HS-27A (cell line): ENCODE measurements around the gene LHX5.
"Not testable (repeated sequence)": the region's sequence is repeated elsewhere in the genome, so short reads cannot be mapped to it uniquely, and the experiment has no call there.

ENCODE experiments used
- DNase-seq: peaks from one replicate; pipeline ENCODE4 v3.0.0-alpha.2; 2012; ENCODE audit warnings: low read depth, missing footprints

The LHX5 gene

DNA sequence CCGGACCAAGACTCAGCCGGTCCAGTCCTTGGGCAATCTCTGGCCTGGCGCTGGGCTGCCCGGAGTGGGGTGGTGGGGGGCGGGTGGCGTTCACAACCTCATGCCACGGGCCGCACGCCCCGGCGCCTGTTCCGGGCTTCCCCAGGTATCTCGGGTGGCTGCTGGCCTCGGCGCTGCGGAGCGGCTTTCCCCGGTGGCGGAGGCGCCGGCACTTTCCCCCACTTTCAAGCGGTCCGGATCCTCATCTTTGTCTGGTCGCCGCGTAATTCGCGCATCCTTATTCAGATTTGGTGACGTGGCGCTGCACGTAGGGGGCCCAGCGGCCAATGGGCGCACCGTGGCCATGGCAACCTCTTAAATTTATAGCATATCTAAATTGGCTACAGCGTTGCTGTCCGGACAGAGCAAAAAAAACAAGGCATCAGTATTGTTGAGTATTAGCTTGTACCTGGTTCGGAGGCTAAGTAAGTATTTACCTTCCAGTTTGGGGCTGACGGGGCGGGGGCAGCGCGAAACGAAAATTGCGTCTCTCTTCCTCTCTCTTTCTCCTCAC, at the start of gene LHX5:
LHX5 (minus strand) TSS at position 253 of the 553 bp plus-strand sequence. CDS start 373 bp downstream, outside the sequence.
- DNase-seq = no peak

DNA sequence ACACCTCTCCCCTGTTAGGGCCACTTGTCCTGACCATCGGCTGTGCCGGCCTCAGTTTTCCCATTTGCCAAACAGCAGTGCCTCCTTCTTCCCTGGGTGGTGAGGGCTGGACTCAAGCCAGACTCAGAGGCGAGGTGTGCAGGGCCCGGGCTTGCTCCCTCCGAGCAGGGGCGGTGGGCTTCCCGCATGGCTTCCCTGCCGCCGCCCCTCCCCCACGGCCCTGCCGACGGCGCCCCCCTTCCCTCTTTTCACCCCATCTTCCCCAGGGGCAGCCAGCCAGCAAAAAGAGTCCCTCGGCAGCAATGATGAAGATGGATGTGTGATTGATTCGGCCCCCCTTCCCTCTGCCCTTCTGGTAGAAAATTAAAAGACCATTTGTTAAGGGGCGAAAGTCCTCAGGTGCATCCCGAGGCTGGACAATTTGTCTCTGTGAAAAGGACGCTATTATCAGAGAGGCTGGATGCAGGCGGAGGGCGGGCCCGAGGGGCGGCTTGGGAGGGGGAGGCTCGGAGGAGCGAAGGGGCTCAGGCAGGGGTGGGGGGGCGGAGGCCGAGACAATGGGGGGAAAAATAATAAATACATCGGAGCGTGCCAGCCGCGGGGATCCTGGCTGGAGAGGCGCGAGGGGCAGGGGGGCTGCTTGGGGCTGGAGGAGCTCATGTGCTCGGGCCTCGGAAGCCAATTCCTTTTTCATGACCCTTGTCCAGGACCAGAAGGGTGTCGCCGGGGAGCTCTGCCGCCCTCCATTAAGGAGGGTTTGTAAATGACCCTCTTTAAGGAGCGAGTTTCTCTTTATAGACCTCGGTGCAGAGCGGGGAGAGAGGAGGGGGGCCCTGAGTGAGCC, 48.0 kb upstream of the LHX5 start:
- DNase-seq = no peak

DNA sequence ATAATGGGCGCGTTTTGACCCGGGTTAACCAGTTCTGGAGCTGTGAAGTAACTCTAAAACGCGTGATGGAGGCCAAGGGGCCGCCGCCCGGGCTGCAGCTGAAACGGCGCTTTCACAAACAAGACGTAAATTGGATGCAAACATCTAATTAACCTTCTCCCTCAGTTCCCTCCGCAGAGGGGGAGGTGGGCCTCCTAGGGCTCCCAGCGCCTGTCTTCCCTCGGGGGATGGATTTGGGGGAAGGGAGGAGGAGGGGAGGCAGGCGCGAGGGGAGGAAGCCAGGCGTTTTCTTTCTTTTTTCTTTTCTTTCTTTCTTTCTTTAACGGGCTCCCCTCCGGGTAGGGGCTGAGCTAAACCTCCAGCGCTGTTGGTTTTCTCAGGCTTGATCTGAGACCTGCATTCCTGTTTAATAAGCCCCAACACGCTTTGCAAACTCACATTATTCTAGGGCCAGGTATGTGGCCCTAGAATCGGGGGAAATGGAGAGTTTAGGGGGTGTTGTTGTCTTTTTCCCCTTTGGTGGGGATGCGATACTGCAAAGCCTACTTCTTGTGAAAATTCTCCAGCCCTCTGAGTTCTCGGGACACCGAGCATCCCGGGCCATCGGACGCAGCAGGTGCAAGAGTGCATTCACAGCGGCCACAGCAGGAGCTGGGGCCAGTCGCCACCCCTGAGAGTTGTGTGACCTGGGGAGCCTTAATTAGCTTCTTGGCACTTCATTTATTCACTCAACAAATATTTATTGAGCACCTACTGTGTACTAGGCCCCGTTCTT, 43.6 kb upstream of the LHX5 start:
- DNase-seq = no peak

DNA sequence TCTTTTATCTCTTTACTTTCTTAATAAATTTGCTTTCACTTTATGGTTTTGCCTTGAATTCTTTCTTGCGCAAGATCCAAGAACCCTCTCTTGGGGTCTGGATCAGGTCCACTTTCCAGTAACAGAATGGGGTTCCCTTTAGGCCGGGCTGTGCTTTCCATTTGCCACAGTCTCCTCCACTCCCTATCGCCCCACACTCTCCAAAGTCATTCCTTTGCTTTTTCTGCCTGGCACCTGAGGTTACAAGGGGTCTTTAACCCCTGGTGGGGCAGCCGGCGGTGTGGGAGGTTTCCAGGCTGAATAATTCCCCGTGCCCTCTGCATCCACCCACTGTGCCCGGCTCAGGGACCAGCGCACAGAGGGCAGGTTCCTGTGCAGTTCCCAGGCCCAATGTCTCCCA, 42.9 kb upstream of the LHX5 start:
- DNase-seq = no peak

DNA sequence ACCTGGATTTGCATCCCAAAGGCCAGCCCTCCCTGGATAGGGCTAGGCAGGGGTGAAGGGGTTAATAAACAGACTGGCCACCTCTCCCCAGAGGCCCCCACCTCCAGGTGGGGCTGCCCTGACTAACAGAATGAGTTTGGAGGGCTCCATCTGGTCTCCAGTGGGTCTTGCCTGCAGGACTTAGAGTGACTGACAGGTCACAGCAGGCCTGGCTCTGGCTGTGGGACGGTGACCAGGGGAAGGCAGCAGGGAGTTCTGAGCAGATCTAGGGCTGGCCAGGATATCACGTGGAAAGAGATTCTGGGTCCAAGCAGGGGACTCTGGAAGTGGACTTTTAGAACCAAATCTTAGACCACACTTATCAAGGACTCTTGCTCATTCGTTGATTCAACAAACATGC, 40.9 kb upstream of the LHX5 start:
- DNase-seq = no peak

DNA sequence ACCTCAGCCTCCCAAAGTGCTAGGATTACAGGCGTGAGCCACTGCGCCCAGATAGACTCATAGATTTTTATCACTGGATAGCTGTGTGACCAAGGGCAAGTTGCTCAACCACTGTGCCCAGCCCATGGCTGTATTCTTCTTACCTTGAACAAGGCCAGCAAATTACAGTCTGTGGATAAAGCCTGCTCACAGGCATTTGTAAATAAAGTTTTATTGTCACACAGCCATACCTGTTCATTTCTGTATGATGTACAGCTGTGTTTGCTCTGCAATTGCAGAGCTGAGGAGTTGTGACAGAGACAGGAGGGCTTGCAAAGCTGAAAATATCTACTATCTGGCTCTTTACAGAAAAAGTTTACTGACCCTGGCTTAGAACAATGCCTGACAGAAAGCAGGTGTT, 35.2 kb upstream of the LHX5 start:
- DNase-seq = no peak

DNA sequence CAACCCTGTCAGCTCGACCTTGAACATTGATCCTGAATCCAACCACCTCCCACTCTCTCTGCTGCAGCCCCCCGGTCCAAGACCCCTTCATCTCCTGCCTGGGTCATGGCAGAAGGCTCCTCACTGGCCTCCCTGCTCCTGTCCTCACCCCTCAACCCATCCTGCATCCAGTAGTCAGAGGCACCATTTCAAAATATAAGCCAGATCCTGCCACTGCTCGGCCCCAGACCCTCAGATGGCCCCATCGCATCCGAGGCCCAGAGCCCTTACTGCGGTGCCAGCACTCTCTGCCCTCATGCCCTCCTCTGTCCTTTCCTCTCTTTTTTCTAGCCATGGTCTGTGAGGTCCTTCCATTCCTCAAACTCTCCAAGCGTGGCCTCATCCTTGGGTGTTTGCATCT, 34.3 kb upstream of the LHX5 start:
- no peak for DNase-seq

DNA sequence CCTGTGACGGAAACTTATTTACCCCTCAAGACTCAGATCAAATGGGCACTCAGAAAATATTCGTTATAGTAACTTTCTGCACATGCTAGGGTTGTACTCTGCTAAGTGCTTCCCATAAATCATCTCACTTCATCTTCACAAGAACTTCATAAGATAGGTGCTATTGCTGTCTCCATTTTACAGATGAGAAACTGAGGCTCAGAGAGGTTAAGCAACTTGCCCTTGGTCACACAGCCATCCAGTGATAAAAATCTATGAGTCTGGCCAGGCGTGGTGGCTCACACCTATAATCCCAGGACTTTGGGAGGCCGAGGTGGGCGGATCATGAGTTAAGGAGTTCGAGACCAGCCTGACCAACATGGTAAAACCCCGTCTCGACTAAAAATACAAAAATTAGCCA, 33.2 kb upstream of the LHX5 start:
- DNase-seq = no peak

DNA sequence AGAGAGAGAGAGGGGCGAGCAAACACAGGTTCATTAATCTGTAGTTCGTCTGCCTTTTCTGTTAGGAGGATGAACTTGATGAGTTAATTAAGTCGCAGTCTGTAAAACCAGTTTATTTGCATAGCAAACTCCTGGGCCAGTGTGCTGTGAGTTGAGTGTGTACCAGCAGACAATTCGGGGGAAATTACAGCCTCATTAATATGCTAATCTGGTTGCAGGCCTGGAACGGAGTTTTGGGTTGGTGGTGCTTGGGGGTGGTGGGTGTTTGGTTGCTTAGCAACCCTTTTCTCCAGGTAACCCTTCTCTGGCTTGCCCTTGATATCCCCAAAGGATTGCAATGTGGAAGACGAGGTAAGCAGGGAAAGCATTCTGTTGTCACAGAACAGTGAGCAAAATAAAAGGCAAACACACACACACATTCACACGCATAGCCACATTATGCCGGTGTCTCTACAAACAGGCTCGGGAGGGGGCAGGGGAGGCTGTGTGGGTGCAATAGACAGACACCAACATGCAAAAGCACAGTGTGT, 29.2 kb upstream of the LHX5 start:
- no peak for DNase-seq

DNA sequence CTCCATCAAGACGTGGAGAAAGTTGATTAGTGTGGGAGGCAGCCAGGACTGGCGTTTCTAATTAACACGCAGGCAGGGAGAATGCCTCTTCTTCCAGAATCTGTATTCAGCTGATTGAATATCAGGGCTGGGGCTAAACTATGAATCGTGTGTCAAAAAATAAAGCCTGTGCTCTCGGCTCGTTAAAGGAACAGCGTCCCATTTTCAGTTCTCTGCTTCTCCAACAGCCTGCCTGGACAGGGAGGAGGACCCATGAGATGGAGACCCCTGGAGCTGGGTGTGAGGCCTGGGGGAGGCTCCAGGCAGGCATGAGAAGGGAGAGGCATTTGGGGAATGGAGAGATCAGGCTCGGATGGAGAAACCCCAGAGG, 28.6 kb upstream of the LHX5 start:
- DNase-seq = no peak

DNA sequence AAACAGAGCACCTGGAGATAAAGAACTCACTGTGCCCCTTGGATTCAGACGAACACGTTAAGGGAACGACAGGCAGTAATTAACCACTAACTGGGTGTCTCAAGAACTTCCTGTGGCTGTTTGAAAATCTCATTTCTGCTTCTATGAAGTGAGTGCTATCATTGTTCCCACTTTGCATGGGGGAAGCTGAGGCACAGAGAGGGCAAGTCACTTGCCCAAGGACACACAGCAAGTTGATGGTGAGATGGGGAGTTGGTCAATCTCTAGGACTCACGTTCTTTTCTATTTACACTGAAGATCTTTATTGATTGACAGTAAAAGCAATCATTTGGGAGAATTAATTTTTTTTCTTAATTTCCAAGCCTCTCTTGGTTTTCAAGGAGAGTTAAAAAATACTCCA, 26.8 kb upstream of the LHX5 start:
- no peak for DNase-seq

DNA sequence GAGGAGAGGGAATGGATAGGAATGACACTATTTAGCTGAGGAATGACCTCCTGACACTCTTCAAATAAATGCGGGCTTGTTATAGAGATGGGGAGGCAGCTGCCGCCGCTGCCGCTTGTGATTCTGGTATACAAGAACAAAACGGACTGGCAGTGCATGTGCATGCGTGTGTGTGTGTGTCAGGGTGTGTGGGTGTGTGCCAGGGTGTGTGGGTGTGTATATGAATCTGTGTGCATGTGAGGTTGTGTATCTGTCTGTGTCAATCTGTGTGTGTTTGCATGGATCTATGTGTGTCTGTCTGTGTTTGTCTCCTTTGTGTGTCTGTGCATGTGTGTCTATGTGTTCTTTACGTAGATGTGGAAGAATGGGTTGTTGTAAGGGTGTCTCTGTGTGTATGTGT, 26.0 kb upstream of the LHX5 start:
- DNase-seq = no peak

DNA sequence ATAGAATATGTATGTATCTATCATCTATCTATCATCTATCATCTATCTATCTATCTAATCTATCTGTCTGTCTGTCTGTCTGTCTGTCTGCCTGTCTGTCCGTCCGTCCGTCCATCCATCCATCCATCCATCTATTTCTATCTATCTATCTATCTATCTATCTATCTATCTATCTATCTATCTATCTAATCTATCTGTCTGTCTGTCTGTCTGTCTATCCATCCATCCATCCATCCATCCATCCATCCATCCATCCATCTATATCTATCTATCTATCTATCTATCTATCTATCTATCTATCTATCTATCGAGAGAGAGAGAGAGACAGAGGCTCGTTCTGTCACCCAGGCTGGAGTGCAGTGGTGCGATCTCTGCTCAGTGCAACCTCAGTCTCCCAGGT, 24.3 kb upstream of the LHX5 start:
- not testable (repeated sequence) for DNase-seq

DNA sequence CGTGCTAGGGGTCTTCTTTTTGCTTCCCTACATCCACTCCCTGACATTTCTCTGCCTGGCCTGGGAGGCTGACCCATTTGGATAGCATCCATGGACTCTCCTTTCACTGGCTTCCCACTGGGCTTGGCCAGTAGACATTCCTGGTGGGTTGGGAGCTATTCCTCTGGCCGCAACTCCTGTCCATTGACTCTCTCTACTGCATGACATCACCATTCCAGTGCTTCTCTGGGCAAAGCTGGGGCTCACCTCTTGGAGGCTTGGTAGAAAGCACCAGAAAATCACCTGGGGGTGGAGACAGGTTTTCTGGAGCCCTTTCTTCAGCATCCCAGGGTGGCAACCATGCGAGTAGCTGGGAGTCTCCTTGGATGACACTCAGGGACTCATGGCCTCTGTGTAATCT, 16.7 kb upstream of the LHX5 start:
- no peak for DNase-seq

DNA sequence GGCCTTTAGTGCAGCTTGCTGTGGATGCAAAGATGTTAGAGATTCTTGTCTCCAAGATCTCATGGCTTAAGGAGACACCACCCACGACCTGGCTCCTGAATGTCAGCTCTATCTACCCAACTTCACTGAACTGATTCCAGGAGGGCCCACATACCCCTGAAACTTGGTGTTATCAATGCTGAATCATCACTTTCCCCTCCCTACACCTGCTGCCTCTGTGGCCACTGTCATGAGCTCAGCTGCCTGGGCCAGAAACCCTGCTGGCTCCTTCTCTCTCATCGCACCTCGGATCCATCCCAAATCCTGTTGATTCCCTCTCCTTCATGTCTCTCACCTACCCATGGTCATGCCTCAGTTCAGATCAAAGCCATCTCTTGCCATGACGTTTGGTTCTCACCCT, 15.1 kb upstream of the LHX5 start:
- no peak for DNase-seq

DNA sequence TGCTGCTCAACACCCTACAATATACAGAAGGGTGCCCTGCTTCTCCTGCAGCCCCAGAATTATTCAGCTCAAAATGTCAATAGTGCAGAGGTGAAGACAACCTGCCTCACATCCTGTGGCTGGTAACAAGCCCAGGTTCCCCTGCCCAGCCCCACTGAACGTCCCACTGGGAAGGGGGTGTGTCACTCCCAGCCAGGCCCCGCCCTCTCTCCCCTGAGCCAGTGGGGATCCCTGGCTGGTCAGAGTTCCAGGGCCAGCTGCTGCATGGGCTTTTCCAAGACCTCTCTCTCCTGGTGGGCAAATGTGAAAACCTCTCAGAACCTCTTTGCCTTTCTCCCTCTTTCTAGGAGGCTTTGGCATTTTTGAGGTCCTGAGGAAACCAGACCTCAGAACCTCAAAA, 13.7 kb upstream of the LHX5 start:
- DNase-seq = no peak

DNA sequence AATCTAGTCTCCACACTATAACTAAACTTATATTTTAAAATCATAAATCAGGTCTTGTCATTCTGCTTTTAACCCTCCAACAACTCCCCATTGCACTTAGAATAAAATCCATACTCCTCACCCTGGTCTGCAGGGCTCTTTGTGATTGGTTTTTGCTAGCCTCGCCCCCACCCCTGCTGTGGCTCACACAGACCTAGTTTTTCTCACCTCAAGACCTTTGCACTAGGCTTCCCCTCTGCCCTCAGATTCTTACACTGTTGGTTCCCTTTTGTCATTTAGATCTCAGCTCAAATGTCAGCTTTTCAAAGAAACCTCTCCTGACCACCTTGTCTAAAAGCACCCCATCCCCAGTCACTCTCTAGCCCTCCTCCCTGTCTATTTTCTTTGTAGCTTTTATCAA, 10.7 kb upstream of the LHX5 start:
- DNase-seq = no peak

DNA sequence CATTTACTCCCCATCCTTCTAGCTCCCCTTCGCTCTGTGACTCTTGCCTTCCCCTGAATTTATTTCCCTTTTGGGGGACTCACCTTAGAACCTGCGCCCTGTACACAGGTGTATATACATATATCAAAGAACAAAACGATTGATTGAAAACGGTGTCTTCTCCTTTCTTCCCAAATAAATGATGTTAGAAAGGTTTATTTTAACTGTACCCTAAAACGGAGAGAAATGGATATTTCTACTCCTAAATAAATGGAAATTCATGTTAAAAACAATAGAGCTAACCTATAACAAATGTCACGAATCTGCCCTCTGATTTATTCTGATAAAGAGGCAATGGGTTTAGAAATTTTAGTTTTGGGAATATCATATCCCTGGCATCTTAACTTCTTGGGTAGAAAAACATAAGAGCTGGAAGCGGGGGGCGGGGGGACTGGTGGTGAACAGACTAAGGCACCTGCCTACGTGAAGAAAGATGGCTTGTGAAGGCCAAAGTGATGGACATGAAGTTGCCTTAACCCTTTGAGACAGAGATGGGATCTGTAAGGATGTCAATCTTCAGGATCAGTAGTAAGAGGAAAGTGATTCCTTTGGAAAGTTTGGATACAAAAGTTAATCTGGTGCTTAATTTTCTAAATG, 8.8 kb upstream of the LHX5 start:
- no peak for DNase-seq

DNA sequence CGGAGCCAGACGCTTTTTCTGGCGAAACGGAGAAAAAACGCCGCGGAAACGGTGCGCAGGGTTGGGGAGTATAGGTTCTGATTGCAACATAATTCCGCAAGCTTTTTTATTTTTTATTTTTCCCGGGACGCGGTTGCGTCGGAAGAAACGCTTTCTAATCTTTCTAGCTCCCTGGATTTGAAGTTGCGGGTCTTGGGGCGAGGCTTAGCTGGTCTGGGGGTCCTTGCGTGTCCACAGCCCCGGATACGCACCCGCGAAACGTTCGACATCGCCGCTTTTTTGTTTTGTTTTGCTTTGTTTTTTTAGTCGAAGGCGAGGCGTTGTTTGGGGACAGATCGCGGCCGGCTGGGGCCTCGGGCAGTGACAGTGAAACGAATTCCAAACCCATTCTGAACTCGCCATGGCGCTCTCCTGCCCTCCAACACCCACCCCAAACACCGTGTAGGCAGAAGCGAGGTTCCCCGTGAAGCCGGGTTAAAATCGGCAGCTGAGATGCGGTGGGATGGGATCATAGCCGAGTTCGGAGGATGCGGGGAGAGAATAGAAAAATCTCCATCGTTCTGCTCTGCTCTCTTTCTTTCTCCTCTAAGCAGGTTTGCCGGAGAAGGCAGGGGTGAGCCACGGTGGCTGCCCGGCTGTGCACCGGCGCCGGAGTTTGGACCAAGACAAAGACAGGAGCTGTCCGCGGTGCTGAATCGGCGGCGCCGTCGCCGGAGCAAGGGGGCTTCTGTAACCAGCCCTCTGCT, 8.1 kb upstream of the LHX5 start:
- no peak for DNase-seq

DNA sequence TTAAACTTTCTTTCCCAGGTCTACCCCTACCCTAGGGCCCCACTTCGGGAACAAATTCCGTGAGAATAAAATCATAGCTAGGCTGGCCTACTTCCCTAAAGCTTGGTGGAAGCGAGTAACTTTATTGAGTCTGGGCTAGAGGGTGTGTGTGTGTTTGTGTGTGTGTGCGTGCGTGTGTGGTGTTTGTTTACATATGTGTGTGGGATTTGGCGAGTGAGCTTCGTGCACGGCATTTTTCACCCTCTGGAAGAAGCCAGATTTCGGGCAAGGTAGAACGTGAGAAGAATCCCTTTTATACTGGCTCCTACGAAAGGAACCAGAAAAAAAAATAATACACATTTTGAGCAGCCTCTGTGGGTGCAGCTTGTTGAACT, 7.5 kb upstream of the LHX5 start:
- DNase-seq = no peak

DNA sequence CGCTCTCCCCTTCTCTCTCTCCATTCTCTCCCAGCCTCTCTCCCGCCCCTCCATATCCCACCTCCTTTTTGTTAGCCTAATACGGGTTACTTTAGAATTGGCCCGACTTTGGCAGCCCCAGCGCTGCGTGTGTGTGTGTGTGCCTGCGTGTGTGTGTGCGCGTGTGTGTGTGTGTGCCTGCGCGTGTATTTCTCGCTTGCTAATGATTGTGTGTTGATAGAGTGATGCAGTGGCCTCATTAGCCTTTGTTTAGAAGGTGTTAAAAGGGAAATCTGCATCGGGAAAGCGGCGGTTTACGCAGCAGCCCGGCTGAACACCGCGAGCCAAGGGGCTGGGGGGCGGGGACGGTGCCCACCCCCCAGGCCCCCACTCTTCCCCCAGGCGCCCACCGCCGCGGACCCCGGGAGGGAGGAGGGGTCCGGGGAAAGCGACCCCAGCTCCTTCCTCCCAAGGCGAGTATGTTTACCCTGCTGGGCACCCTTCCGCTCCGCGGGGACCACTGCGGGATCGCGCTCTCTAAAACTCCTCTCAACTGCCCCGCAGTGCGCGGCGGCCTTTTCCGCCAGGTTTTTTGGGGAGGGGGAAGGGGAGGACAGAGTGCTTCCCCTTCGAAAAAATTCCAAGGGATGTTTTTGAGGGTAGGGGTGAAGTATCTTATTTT, 6.8 kb upstream of the LHX5 start:
- no peak for DNase-seq
